Erythroblast (primary cell): Measurements from ENCODE around the gene ALDOA.

Experiments used
- GATA1 ChIP-seq: IDR thresholded peaks from 2 replicates; pipeline ENCODE4 v1.6.1; 2011; ENCODE audit warnings: low read depth, mild to moderate bottlenecking, control low read depth, low read length, moderate library complexity
- POLR2A ChIP-seq: IDR thresholded peaks from 2 replicates; pipeline ENCODE4 v1.6.1; 2011; ENCODE audit warnings: mild to moderate bottlenecking, low read length

DNA sequence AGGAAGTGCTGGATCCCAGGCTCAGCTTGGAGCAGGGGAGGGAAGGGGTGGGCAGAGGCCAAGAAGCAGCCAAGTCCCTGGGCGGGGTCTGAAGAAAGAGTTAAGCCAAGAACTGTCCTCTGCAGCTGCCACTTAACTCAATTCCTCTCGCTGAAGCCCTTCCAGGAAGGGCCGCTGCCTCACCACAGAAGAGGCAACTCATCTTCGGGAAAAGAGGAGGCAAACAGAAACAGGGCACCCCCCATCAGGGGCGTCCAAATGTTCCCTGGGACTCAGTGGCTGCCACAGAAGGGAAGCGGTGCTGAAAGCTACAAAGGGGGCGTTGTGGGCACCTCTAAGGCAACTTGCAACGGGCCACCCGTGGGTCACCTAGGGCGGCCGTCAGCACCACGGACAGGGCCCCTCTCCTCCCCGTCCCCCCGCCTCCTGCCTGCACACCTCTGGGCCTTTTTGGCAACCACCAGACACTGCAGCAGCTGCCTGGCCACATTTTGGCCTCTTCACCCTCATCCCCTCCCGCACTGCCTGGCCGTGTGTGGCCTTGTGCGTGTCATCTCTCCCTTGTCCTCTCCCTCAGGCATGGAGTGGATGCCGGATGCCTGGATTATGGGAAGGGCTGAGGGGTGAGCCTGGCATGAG is 37.0 kb upstream of the ALDOA start:
- no peak for TF ChIP-seq POLR2A
- no peak for TF ChIP-seq GATA1
